Measurements from ENCODE around the gene MIOX.
"Not testable (repeated sequence)": the region's sequence is repeated elsewhere in the genome, so short reads cannot be mapped to it uniquely, and the experiment has no call there.

MIOX gene

GRCh38 chr22:50529897-50530579, 43.4 kb downstream of the MIOX start, which contains the start of gene TYMP:
TYMP (minus strand) TSS chr22:50530012; CDS start chr22:50529709, 303 bp downstream.
- DNase-seq (ENCODE audit: low spot score), result peak; percentile 76

GRCh38 chr22:50530580-50530876, 43.9 kb downstream of the MIOX start:
- DNase-seq (ENCODE audit: low spot score), result no peak

- DNase-seq (ENCODE audit: low spot score), result peak; percentile 77
These were observed 44.4 kb downstream of the MIOX start for GRCh38 chr22:50530877-50531545.

GRCh38 chr22:50531546-50531961, 44.9 kb downstream of the MIOX start:
- no peak for DNase-seq (ENCODE audit: low spot score)

GRCh38 chr22:50531962-50532674, 45.5 kb downstream of the MIOX start:
- DNase-seq (ENCODE audit: low spot score), result peak; percentile 88

GRCh38 chr22:50532824-50533796, 46.5 kb downstream of the MIOX start:
- DNase-seq (ENCODE audit: low spot score), result no peak

GRCh38 chr22:50533856-50534711, 47.4 kb downstream of the MIOX start:
- not testable (repeated sequence) for DNase-seq (ENCODE audit: low spot score)

- DNase-seq (ENCODE audit: low spot score), result no peak
These were observed 48.5 kb downstream of the MIOX start for GRCh38 chr22:50535113-50535512.

GRCh38 chr22:50536226-50536625, 49.6 kb downstream of the MIOX start:
- no peak for DNase-seq (ENCODE audit: low spot score)

GRCh38 chr22:50537765-50538164, 51.1 kb downstream of the MIOX start:
- no peak for DNase-seq (ENCODE audit: low spot score)
